ENCODE data around the gene MPO.

The MPO gene

DNA sequence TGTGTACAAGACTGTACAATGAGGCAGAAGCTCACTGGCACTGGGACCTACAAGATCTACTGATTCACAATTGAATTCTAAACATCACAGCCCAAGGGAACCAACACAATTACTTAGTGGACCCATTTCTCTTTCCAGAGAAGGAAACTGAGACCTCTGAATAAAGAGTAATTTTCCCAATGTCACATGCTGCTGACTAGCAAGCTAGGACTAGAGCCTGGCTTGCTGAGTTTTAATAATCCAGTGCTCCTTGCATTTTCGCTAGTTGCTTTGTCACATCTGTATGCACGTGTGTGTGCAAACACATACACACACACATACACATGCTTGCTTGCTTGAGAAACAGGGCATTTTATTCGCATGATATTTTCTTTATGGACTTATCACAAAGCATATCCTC lies 46.2 kb downstream of the MPO start:
- DNase-seq (ENCODE audit: low spot score): no peak

GRCh38 chr17:58233543-58233942 lies 47.2 kb downstream of the MPO start:
- no peak for DNase-seq (ENCODE audit: low spot score)

DNA sequence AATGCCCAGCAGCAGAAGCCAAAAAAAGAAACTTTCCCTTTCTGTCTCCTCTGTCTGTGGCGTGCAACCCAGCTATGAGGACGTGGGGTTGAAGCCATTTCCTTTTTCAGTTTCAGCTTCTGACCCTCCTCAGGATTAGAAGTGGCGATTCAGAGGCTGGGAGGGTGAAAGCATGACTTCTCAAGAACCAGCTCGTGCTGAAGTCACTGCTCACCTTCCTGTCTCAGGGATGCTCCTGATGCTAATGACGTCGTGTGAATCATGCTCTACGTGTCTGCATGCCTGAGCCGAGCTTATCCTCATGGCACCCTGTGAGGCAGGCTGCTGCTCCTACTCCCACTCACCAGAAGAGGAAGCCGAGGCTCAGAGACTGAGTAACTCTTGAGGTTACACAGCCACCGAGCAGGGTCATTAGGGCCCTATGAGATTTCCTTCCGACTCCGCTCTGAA lies 48.0 kb downstream of the MPO start:
- DNase-seq (ENCODE audit: low spot score): no peak

GRCh38 chr17:58231641-58232040 lies 49.1 kb downstream of the MPO start:
- DNase-seq (ENCODE audit: low spot score): no peak

DNA sequence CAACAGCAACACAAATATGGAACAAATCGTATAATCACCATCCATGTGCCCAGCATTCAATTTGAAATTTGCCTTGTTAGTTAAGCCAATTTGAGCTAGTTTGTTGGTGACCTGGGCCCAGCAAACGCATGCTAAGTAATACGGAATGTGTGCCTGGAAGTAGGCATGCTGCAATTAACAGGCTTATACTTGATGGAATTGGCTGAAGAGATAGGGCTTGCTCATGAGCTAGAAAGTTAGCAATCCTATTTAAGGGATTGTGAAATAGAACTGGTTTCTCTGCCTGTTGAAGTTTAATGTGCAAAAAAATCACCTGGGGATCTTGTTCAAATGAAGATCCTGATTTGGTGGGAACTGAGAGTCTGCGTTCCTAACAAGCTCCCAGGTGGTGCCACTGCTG lies 50.9 kb downstream of the MPO start:
- no peak for DNase-seq (ENCODE audit: low spot score)

GRCh38 chr17:58229384-58229783 lies 51.4 kb downstream of the MPO start:
- DNase-seq (ENCODE audit: low spot score): no peak

DNA sequence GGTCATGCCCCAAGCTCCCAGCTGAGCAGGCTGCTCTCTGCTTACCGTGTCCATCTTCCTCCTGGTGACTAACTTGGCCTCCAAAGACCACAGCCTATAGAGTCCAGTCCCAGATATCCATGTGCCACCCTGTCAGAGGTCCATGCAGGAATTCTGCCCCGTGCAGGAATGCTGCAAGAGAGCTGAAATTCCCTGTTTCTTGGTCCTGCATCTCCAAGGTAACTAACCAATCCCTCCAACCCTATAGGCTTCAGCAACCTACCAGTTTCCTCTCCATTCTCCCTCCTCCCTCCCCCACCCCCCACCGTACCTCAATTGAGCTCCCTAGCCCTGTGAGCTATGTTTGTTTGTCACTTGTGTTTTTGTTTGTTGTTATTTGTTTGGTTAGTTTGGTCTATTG lies 52.1 kb downstream of the MPO start:
- DNase-seq (ENCODE audit: low spot score): no peak

DNA sequence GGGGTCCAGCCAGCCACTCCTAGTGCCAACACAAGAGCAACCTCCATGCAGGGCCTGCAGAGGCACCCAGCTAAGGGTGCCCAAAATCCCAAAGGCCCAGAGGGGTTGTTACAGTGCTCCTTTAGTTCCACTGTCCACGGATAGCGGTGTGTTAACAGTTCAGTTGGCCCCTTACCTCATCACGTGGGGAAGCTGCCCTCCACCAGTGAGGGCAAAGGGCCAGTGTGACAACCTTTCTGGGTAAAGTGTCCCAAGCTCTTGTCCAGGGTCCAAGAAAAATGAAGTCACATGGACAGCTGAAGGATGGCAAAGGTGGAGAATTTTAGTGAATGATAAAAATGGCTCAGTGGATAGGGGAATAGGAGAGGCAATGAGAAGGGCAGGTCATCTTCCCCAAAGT lies 53.0 kb downstream of the MPO start:
- no peak for DNase-seq (ENCODE audit: low spot score)

GRCh38 chr17:58224315-58224714 lies 56.4 kb downstream of the MPO start:
- DNase-seq (ENCODE audit: low spot score): no peak
